ENCODE results near the gene CHST5.

Gene CHST5

GRCh38 chr16:75479421-75479990 is 56.4 kb downstream of the CHST5 start:
- no peak for TF ChIP-seq CTCF (IDR thresholded peaks at IDR 0.05; ENCODE audit: extremely low read depth, insufficient read depth, missing control alignments)
- in situ Hi-C loops (cut with MboI; ENCODE audit: low pct_unique_long_range_greater_than_20kb, low sequenced_read_pairs, unreplicated experiment) = no loop called here
- no peak for DNase-seq (ENCODE audit: low spot score)

Measured in GM13977 (cell line).